ENCODE measurements around the gene TDRD12.

The TDRD12 gene, protein sequence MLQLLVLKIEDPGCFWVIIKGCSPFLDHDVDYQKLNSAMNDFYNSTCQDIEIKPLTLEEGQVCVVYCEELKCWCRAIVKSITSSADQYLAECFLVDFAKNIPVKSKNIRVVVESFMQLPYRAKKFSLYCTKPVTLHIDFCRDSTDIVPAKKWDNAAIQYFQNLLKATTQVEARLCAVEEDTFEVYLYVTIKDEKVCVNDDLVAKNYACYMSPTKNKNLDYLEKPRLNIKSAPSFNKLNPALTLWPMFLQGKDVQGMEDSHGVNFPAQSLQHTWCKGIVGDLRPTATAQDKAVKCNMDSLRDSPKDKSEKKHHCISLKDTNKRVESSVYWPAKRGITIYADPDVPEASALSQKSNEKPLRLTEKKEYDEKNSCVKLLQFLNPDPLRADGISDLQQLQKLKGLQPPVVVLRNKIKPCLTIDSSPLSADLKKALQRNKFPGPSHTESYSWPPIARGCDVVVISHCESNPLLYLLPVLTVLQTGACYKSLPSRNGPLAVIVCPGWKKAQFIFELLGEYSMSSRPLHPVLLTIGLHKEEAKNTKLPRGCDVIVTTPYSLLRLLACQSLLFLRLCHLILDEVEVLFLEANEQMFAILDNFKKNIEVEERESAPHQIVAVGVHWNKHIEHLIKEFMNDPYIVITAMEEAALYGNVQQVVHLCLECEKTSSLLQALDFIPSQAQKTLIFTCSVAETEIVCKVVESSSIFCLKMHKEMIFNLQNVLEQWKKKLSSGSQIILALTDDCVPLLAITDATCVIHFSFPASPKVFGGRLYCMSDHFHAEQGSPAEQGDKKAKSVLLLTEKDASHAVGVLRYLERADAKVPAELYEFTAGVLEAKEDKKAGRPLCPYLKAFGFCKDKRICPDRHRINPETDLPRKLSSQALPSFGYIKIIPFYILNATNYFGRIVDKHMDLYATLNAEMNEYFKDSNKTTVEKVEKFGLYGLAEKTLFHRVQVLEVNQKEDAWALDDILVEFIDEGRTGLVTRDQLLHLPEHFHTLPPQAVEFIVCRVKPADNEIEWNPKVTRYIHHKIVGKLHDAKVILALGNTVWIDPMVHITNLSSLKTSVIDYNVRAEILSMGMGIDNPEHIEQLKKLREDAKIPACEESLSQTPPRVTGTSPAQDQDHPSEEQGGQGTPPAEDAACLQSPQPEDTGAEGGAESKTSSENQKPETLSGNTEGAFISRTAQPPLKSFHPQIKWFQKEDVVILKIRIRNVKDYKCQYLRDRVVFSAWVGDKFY (N-terminal part only)

DNA sequence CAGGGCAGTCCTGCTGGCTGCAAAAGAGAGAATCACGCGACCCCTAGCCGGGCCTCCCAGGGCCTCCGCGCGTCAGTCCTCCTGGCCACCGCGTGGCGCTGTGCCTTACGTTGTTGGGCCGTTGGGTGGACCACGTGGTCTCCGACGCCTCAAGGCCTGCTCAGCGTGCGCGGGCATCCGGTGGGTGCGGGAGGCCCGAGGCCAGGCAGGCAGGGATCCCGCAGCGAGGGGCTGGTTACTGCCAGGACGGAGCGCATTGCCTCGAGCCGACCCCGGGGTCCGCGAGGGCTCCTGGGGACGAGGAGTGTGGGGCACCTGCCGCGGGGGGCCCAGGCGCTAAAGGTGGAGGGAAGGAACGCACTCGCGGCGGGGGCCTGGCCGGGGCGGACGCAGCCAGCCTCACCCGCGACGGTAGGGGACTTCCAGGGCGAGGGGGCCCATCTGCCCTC lies at the start of gene TDRD12:
TDRD12 (plus strand) TSS at position 157 of the 449 bp plus-strand sequence. CDS start 306 bp downstream, outside the sequence.
- no peak for DNase-seq

DNA sequence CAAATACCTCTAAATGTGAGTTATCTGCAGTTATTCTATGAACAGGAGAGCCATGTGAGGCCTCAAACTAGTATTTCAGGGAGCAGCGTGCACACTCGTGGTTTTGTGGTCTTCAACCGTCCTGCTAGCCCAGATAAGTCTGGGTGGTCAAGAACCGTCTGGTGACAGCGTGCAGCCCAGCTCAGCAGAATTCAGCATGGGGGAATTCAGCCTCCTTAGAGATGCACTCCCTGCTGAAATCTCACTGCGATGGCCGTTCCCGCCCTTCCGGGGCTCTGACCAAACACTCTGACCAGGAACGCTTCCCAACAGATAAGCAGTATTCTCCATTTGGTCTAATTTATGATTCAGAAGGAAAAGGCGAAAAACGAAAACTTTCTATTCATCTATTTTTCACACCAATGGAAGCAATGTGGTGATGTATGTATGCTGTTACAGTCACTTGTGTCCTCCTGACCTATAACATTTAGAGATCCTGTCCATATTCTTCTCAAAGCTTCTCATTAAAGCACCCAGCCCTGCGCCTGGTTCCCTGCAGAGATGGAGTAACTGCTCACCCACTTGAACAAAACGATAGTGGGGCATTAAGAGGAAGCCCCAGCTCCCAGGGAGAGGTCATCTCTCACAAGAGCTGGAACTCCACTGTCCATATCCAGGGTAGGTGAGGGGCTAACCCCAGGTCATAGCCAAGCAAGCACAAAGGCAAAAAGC lies 47.5 kb upstream of the TDRD12 start:
- no peak for DNase-seq

DNA sequence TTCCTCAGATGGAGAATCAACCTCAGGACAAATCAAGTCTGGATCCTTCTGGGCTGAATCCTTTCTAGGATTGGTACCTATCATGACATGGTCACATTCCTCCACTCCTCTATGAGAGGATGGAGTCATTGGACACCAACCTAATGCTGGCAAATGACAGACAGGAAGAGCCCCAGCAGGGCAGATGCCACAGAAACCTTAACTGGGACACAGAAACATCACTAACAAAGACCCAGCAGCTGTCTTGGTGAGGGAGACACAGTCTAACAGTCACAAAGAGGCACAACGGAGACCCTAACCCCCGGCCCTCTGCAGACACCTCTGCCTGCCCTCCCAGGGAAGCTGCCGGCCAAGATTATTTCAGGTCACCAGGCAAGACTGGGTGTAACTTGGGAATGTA lies 46.7 kb upstream of the TDRD12 start:
- DNase-seq, result no peak

DNA sequence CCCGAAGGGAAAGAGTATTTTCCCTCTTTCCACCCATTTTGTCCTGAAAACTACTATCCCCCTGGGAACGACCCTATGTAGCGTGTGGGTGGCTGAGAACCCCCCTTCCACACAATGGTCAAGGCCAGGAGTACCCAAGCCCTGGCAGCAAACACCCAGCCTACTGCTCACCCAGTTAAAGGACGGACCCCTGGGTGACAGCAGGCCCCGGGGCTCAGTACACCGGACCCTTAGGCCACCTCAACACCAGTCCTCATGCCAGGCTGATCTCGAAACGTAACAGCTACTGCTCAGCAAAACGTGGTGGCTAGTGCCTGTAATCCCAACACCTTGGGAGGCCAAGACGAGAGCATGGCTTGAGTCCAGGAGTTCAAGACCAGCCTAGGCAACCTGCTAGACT lies 46.0 kb upstream of the TDRD12 start:
- DNase-seq, result no peak

DNA sequence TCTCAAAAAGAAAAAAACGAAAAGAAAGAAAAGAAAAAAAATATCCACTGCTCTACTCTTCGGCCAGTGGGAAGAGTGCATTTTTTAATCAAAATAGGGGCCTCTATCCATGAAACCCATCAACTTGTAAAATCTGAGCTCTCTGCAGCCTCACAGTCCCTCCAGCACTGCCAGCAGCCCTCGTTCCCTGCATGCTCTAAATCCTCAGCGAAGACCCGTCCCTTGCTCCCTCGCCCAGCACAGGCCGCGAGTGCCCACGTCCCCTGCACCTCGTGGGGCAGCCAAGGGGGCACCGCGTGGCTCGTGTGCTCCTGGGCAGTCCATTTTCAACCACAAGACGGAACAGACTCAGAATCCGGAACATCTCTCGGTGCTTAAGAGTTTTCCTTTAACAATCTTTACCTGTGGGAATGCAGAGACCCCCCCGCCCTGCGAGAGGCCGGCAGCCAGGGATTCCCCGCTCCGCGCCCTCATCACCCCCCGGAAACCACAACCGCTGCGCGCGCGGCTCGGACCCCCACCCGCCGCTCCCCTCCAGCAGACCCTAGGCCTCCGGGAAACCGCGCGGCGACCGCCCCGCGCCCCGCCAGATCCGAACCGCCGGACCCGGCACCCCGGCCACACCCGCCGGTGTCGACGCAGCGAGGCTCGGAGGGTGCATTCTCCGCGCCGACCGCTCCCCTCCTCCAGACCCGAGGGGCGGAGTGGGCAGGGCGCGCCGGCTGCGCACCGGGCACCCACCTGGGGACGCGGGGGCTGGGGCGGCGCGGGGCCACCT lies 45.2 kb upstream of the TDRD12 start:
- no peak for DNase-seq

DNA sequence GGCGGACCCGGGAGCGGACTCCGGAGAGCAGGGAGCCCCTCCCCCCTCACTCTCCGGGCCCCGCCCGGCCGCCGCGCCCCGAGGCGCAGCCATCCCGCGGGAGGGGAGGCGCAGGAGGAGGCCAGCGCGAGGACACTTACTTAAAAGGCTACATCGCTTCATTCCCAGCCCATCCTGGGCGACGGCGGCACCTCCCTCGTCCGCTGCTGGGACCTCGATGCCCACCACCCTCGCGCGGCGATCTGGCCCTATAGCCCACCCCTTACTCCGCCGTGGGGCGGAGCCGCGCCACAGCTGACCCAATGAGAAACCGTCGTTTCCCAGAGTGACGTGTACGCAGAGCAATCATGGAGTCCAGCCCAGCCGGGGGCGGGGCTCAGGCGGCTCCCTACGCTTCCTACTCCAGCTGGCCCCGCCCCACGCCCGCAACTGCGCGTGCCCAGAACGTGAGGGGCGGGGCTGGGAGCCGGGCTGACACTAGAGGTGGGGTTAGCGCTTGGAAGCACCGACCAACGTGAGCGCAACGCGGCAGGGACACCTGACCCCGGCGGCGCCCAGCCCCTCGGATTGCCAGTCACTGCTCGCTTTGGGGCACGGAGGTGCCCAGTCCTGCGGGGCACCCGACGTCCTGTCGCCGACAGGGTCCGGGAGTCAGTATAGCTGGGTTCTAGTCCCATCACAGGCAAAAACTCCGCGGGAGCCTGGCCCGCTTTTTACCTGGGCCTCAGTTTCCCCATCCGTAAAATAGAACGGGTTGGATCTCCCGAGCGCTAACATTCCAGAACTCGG lies 44.4 kb upstream of the TDRD12 start, which contains the start of gene ANKRD27:
ANKRD27 (minus strand) TSS at position 250 of the 789 bp plus-strand sequence. CDS start 16,165 bp downstream, outside the sequence.
- peak; percentile 98 for DNase-seq

DNA sequence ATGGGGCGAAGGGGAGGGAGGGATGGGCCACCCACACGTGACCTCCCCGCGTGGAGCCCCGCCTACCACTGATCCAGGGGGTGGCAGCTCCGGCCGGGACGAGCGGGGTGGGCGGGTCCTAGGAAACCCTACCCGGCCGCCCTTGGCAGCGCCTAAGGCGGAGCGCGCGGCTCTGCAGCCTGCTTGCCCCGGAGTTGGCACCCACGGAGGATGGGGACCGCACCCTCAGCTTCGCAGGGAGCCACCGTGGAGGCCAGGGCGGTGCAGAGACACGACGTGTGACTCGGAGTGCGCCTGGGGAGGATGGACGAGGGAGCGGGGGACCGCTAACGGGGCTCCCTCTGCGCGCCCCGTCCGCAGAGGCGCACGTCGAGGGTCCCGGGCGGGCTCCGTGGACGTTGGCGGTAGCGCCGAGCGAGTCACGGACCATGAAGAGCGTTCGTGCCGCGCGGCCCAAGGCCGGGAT lies 43.8 kb upstream of the TDRD12 start, which contains the start of gene RGS9BP:
RGS9BP (plus strand) TSS at position 129 of the 466 bp plus-strand sequence. CDS start 416 bp downstream, outside the sequence.
- peak; percentile 82 for DNase-seq

DNA sequence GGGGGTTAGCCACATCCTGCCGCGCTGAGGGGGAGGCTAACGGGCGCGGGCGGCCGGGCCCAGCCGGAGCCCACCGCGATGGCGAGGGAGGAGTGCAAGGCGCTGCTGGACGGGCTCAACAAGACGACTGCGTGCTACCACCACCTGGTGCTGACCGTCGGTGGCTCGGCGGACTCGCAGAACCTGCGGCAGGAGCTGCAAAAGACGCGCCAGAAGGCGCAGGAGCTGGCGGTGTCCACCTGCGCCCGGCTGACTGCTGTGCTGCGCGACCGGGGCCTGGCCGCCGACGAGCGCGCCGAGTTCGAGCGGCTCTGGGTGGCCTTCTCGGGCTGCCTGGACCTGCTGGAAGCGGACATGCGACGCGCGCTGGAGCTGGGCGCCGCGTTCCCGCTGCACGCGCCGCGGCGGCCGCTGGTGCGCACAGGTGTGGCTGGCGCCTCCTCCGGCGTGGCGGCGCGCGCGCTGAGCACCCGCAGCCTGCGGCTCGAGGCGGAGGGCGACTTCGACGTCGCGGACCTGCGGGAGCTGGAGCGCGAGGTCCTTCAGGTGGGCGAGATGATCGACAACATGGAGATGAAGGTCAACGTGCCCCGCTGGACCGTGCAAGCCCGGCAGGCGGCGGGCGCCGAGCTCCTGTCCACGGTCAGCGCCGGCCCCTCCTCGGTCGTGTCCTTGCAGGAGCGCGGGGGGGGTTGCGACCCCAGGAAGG lies 43.2 kb upstream of the TDRD12 start:
- peak; percentile 14 for DNase-seq

DNA sequence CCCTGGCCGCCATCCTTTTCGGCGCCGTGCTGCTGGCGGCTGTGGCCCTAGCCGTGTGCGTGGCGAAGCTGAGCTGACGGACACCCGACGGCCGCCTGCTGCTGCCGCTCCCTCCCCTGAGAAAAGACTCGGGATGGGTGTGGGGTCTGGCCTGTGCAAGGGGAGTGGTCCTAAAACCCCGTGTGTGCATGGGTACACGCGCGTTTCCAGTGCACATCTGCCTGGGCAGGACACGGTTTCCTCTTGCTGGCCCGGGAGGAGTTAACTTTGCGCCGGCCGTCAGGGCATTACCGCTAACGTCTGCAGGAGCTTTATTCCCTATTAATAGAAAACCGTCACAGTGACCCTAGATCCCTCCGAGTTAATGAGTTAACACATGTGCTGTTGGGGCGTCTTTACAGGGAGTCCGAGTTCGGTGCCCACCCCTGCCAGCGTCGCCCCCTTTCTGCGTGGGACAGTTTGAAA lies 42.6 kb upstream of the TDRD12 start:
- DNase-seq, result no peak

DNA sequence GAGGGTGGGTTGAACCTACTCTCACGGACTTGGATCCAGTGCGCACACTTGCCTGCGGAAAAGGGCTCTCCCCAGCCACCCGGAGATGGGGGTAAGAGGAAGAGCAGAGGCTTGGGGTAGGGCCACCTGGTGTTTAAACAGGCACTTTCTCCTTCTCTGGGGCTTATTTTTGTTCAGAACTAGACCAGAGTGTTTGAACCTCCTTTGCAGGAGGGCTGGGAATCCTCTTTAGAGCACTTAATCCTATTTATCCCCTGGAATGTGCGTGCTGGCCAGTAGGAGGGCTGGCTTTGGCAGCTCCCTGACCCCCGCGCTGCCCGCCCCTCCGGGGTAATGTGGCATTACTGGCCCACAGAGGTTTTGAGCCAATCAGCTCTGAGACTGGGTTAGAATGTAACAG lies 41.9 kb upstream of the TDRD12 start:
- no peak for DNase-seq

DNA sequence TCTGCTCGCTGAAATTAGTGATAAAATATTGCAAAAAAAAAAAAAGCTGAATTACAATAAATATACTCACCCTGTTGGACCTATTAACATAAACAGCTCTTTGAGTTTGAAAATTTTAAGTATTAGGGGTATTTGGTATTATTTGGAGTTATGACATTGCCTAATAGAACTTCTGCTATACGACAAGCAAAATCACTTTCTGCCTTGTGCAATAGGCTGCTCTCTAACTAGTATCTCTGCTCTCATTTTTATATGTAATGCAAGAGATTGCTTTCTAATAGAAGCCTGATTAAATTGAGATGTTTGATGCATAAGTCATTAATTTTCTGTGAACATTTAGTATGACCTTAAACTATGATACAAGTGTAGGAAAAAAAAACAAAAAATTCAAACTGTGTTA lies 38.6 kb upstream of the TDRD12 start:
- no peak for DNase-seq

DNA sequence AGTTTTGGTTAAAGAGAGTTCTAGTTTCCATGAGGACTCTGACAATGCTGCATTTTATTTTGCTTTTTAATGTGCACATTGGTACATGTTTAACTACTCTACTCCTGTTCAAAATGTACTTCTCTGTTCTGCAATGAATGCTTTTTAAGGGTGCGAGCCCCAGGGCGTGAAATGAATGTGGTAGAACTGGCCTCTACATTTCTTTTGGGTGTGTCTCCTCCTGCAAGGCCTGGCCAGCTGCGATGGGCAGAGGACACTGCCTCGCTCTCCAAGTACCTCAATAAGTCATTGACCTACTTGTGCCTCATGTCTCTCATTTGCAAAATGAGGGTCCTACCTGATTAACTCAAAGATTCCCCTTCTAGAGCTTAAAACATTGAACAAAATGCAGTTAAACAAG lies 37.2 kb upstream of the TDRD12 start:
- DNase-seq, result no peak

DNA sequence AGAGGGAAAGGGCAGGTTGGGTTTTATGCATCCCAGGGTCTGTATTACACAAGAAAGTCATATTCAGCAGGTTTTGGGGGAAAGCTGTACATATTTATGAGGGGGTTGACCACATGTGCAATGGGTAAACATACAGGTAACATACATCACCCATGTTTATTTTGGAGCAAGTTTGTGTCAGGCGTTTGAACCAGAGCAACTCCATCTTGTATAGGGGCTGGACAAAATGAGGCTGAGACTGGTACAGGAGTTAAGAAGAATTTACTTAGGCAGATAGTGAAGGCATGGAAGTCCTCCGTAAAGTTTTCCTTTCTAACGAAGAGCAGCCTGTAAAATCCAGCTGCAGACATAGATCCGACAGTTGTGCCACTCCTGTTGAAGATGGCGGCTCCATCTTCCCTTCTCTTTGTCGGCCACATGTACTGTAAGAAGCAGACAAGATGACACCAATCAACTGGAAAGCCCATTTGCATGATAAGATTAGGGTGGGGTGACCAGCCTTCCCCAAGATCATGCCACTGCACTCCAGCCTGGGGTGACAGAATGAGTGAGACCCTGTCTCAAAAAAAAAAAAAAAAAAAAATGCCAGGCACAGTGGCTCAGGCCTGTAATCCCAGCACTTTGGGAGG lies 32.6 kb upstream of the TDRD12 start:
- no peak for DNase-seq

DNA sequence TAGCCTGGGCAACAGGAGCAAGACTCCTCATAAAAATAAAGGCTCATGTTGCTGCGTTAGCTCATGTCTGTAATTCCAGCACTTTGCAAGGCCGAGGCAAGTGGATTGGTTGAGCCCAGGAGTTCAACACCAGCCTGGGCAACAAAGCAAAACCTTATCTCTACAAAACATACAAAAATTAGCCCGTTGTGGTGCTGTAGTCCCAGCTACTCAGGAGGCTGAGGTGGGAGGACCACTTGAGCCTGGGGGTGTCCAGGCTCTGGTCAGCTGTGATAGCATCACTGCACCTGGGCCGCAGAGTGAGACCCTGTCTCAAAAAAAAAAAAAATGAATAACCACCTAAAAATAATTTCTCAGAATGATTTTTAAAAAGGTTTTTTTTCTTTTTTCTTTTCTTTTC lies 31.9 kb upstream of the TDRD12 start:
- no peak for DNase-seq

DNA sequence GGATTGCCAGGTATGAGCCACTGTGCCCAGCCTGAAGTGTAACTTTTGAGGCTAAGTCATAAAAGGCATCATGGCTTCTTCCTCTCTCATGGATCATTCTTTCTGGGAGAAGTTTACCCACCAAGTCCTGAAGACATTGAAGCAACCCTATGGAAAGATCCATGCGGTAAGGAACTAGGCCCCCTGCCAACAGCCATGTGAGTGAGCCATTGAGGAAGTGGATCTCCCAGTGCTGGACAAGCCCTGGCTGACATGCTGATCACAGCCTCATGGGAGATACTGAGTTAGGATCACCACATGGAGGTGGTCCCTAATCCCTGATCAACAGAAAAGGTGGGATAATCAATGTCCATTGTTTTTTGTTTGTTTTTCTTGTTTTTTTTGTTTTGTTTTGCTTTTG lies 31.3 kb upstream of the TDRD12 start:
- DNase-seq, result no peak

DNA sequence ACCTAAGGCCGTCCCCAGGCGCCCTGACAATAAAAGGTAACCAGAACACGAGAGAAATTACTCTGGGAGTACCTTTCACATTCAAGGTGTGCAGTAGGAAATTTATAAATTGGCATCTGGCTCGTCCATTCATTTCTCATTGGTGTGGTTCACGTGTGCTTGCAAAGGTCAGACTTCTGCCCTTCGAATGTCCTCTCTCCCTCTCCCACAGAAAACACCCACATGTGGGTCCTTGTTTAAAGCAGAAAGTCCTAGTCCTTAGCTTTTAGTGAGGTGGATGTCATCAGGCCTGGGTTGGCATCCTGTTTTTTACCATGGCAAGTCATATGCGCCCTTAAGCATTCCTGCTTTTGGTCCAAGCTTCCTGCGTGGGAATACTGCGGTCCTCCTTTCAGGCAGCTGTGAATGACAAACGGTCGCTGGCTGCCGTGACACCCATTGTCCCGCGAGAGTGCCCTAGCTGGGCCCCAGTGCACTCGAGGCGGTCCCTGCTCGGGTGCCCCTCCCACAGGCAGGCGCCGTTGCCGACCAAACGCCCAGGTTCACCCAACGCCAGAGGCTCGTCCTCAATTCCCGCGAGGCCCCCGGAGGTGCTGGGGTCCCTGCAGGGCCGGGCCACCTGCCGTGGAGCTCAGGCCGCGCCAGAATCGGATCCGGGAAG lies 28.1 kb upstream of the TDRD12 start, which contains the start of gene NUDT19:
NUDT19 (plus strand) TSS at position 531 of the 661 bp plus-strand sequence. CDS start 140 bp downstream, outside the sequence.
- DNase-seq, result peak; percentile 89

DNA sequence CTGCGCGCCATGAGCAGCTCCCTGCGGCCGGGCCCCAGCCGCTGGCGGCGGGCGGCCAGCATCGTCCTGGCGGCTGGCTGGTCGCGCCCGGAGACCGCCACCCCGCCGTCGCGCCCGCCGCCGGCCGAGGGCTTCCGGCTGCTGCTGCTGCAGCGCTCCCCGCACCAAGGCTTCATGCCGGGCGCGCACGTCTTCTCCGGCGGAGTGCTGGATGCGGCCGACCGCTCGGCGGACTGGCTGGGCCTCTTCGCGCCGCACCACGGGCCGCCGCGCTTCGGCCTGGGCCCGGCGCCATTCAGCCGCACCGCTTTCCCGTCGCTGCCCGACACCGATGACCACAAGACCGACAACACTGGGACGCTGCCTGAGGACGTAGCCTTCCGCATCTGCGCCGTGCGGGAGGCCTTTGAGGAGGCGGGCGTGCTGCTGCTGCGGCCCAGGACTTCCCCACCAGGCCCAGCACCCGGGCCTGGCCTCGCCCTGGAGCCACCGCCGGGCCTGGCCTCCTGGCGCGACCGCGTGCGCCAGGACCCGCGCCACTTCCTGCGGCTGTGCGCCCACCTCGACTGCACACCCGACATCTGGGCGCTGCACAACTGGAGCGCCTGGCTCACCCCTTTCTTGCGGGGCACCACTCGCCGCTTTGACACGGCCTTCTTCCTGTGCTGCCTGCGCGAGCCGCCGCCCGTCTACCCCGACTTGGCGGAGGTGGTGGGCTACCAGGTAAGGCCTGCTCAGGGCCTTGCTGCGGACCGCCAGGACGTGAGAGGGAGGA lies 27.4 kb upstream of the TDRD12 start:
- DNase-seq, result peak; percentile 62

DNA sequence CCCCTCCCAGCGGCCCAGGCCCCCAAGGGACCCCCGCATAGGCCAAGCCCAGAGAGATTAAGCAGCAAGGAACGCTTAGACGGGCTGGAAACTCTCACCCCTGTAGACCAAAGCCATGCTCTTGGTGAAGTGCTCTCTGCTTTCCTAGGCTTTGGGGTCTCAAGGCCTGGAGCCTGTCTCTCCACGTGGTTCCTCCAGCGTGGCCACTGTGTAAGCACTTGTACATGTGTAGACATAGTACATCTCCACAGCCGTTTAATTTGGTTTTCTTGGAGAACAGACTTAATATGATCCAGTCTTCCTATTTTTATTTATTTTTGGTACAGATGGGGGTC lies 26.9 kb upstream of the TDRD12 start:
- DNase-seq, result no peak
